GM19239 (cell line): ENCODE data around the gene CEP97.
"Not testable (repeated sequence)": the region's sequence is repeated elsewhere in the genome, so short reads cannot be mapped to it uniquely, and the experiment has no call there.

Experiments
- DNase-seq: peaks from one replicate; pipeline ENCODE4 v3.0.0; 2011; ENCODE audit warnings: low spot score; ENCODE audit not compliant: insufficient read length
- FAIRE-seq: peaks from 2 replicates; lab custom pipeline; 2011; peaks lifted over from hg19 to GRCh38; lab: Jason Lieb, UNC

The CEP97 gene

GRCh38 chr3:101724329-101725193 is at the start of gene CEP97:
TSS of gene CEP97 (plus strand) at chr3:101724614. CDS start at chr3:101724677, 63 bp downstream.
- peak; percentile 42 for DNase-seq
- FAIRE-seq: peak; percentile 98

DNA sequence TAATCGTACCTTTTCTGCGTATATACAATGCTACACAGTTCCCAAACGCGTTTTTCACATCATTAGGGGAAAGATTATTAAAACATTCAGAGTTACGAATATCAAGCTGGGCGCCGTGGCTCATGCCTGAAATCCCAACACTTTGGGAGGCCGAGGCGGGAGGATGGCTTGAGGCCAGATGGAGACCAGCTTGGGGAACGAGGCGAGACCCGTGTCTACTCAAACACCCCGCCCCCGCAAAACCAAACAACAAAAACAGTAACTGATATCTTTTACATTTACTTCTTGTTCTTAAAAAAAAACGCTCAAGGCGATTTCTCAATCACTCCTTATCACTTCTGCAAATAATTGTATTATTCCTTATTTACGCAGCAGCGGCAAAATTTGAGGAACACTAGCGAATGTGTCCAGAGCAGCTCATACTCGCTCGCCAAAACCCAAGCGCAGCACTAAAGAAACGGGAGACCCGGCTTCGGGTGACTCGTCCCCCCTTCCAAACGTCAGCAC is 48.7 kb upstream of the CEP97 start:
- DNase-seq (no peak), FAIRE-seq (peak; percentile 37)

GRCh38 chr3:101676216-101676764 is 48.1 kb upstream of the CEP97 start:
- FAIRE-seq: peak; percentile 76
- peak; percentile 70 for DNase-seq

DNA sequence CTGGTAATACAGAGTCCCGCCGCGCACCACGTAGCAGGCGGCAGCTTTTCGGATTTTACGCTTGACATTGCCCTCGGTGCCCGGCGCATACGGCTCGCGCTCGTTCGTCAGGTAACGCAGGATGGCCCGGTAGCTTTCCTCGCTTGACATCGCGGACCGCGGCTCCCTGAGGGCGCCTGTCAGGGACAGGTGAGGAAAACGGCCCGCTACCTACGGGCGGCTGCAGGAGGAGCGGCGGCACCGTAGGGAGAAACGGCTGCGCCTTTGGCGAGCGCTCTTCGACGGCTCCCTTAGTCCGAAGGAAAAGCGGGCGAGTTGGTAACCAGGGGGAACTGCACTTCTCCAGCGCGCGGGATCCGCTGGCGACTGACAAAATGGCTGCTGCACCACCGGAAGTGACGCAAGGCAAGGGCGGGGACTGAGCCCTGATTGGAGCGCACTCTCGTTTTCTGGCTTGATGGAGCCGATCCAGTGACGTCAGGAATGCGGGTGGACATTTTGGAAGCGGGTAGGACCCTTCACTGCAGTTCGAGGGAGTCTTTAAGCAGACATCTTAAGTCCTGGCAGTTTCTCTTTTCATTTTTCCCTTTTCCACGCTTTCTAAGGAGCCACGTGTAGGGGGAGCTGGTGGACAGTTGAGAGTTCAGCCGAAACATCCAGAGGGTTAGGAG is 47.5 kb upstream of the CEP97 start, which contains the start of gene ZBTB11:
Gene ZBTB11 (minus strand): TSS at position 368 of the 671 bp plus-strand sequence. CDS start 218 bp downstream, at position 150.
- FAIRE-seq (peak; percentile 99), DNase-seq (peak; percentile 87)

- FAIRE-seq (no peak), DNase-seq (no peak)
Measured at GRCh38 chr3:101677436-101678286, 46.8 kb upstream of the CEP97 start.

GRCh38 chr3:101678837-101679236 is 45.6 kb upstream of the CEP97 start:
- DNase-seq: not testable (repeated sequence)
- FAIRE-seq: peak; percentile 33

DNA sequence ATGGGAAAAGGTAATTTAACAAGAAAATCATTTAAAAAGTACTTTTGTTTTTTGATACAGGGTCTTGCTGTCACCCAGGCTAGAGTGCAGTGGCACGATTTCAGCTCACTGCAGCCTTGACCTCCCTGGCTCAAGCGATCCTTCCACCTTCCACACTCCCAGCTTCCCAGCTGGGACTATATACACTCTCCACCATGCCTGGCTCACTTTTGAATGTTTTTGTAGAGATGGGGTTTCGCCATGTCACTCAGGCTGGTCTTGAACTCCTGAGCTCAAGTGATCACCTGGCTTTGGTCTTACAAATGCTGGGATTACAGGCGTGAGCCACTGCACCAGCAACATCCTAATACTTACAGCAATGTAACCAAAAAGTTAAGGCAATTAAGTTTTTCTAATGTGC is 43.9 kb upstream of the CEP97 start:
- DNase-seq: no peak
- FAIRE-seq: no peak

- FAIRE-seq (no peak), DNase-seq (no peak)
Measured at GRCh38 chr3:101685050-101685400, 39.4 kb upstream of the CEP97 start.

DNA sequence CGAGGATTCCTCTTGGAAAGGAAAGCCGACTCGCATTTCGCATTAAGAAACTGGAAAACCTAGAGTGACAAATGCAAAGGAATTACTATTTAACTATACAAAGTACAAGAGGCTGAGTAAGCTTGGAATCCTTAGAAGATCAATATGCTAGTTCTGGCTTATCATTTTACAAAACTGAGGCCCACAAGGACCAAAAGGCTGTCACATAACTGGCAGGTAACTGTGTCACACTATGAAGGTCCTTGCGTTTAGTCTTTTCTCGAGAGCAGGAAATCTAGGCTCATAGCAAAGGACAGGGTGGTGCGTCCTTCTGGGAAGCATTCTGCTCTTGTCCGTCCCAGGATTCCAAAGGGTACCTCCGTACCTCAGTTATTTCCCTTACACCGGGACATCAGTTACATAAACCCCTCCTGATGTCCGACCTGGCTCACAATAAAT is 38.5 kb upstream of the CEP97 start:
- DNase-seq: no peak
- FAIRE-seq: no peak

GRCh38 chr3:101687142-101687931 is 37.1 kb upstream of the CEP97 start:
- FAIRE-seq: no peak
- DNase-seq: no peak

DNA sequence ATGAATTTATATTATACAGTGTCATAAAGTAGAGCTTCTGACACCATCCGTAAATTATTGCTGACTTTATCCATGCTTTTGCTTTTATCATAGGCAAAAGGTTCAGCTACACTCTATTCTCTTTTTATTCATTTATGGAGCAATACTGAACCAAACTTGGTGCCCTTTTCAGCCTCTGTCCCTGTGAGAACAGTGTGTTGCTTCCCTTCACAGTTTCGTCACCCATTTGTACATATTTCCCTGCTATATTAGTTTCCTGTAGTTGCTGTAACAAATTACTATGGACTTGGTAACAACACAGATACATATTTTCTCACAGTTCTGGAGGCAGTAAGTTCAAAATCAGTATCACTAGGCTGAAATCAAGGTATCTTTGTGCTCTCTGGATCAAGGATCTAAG is 35.1 kb upstream of the CEP97 start:
- no peak for DNase-seq
- FAIRE-seq: no peak

DNA sequence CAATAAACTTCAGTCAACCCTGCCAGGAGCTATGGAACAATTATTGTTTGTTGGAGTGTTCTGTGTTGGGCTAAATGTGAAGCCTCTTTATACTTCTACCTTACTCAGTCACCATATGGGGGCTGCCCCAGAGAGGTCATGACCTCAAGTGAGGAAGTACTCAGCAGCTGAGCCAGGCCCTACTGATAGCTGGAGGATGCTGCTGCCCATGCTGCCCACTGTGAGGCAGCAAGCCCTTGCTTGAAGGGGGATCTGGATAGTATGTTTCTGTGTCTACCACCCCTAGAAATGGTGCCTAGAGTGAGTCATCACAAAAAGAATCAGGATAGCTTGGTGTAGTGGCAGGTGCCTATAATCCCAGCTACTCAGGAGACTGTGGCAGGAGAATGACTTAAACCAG is 33.4 kb upstream of the CEP97 start:
- FAIRE-seq: no peak
- no peak for DNase-seq

- not testable (repeated sequence) for FAIRE-seq, DNase-seq
Measured at GRCh38 chr3:101691685-101692671, 32.4 kb upstream of the CEP97 start.

- not testable (repeated sequence) for DNase-seq
- FAIRE-seq: peak; percentile 42
Measured at GRCh38 chr3:101693540-101693939, 30.9 kb upstream of the CEP97 start.

DNA sequence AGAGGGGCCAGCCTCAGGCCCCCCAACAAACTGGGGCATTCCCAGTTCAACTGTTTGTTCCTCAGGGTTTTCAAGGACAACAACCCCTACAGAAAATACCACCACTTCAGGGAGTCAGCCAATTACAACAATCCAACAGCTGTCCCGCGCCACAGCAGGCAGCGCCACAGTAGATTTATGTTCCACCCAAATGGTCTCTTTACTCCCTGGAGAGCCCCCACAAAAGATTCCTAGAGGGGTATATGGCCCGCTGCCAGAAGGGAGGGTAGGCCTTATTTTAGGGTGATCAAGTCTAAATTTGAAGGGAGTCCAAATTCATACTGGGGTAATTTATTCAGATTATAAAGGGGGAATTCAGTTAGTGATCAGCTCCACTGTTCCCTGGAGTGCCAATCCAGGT is 29.6 kb upstream of the CEP97 start:
- DNase-seq, FAIRE-seq: not testable (repeated sequence)

GRCh38 chr3:101695779-101696372 is 28.5 kb upstream of the CEP97 start:
- DNase-seq (no peak), FAIRE-seq (peak; percentile 88)
